H9 (cell line): ENCODE data around the gene KLF6. TPM values are rescaled to one million over a fixed set of nuclear protein-coding genes. Genes with fewer than 3 reads are reported as not detected.

Experiments used
- DNase-seq: peaks from one replicate; pipeline ENCODE4 v3.0.0-alpha.2; 2017
- H2AFZ ChIP-seq: one replicate; pipeline ENCODE4 v1.6.1; 2013; ENCODE audit warnings: mild to moderate bottlenecking, low read length, control low read depth, moderate library complexity
- H2AK5ac ChIP-seq: 2 replicates; pipeline ENCODE4 v1.6.1; 2013; ENCODE audit warnings: low read length, control low read depth, mixed read lengths; ENCODE audit not compliant: insufficient read length
- H2BK120ac ChIP-seq: one replicate; pipeline ENCODE4 v1.6.1; 2013; ENCODE audit warnings: low read depth, mild to moderate bottlenecking, low read length, control low read depth, inconsistent platforms; ENCODE audit not compliant: poor library complexity, severe bottlenecking
- H2BK12ac ChIP-seq: 2 replicates; pipeline ENCODE4 v1.6.1; 2013; ENCODE audit warnings: low read length, control low read depth, mixed read lengths, low read depth; ENCODE audit not compliant: insufficient read length
- H2BK15ac ChIP-seq: 2 replicates; pipeline ENCODE4 v1.6.1; 2013; ENCODE audit warnings: low read depth, low read length, control low read depth
- H2BK20ac ChIP-seq: one replicate; pipeline ENCODE4 v1.6.1; 2013; ENCODE audit warnings: low read depth, mild to moderate bottlenecking, low read length, control low read depth, inconsistent platforms; ENCODE audit not compliant: poor library complexity, severe bottlenecking
- H2BK5ac ChIP-seq: 2 replicates; pipeline ENCODE4 v1.6.1; 2013; ENCODE audit warnings: low read length, control low read depth, mixed read lengths; ENCODE audit not compliant: insufficient read length
- H3K14ac ChIP-seq: 2 replicates; pipeline ENCODE4 v1.6.1; 2013; ENCODE audit warnings: low read length, control low read depth; ENCODE audit not compliant: insufficient read depth
- H3K18ac ChIP-seq: 2 replicates; pipeline ENCODE4 v1.6.1; 2013; ENCODE audit warnings: low read depth, mild to moderate bottlenecking, mixed read lengths, low read length, control low read depth; ENCODE audit not compliant: insufficient read length
- H3K23ac ChIP-seq: 2 replicates; pipeline ENCODE4 v1.6.1; 2013; ENCODE audit warnings: low read length, control low read depth, mixed read lengths, low read depth; ENCODE audit not compliant: insufficient read length
- H3K23me2 ChIP-seq: 2 replicates; pipeline ENCODE4 v1.6.1; 2013; ENCODE audit warnings: low read depth, mild to moderate bottlenecking, mixed read lengths, low read length, control low read depth; ENCODE audit not compliant: insufficient read length, poor library complexity, severe bottlenecking
- H3K27ac ChIP-seq: 2 replicates; pipeline ENCODE4 v1.5.1; 2013; ENCODE audit warnings: low read length, control low read depth, mixed read lengths, low read depth; ENCODE audit not compliant: insufficient read length
- H3K27me3 ChIP-seq: 2 replicates; pipeline ENCODE4 v1.6.1; 2013; ENCODE audit warnings: low read length, control low read depth, inconsistent platforms; ENCODE audit not compliant: insufficient read depth
- H3K4ac ChIP-seq: 2 replicates; pipeline ENCODE4 v1.6.1; 2013; ENCODE audit warnings: low read depth, mild to moderate bottlenecking, control low read depth, inconsistent platforms, low read length, moderate library complexity
- H3K4me1 ChIP-seq: 2 replicates; pipeline ENCODE4 v1.6.1; 2013; ENCODE audit warnings: low read length, control low read depth, inconsistent platforms; ENCODE audit not compliant: insufficient read depth
- H3K4me2 ChIP-seq: 2 replicates; pipeline ENCODE4 v1.6.1; 2013; ENCODE audit warnings: low read length, control low read depth, mixed read lengths; ENCODE audit not compliant: insufficient read length, insufficient read depth
- H3K56ac ChIP-seq: 2 replicates; pipeline ENCODE4 v1.6.1; 2013; ENCODE audit warnings: low read depth, mild to moderate bottlenecking, mixed read lengths, low read length, control low read depth; ENCODE audit not compliant: insufficient read length
- H3K79me1 ChIP-seq: 2 replicates; pipeline ENCODE4 v1.6.1; 2013; ENCODE audit warnings: low read depth, mild to moderate bottlenecking, moderate library complexity, low read length, control low read depth, inconsistent platforms; ENCODE audit not compliant: insufficient read depth, poor library complexity, severe bottlenecking
- H3K79me2 ChIP-seq: 2 replicates; pipeline ENCODE4 v1.6.1; 2013; ENCODE audit warnings: low read length, control low read depth, inconsistent platforms; ENCODE audit not compliant: insufficient read depth
- H3K9ac ChIP-seq: 2 replicates; pipeline ENCODE4 v1.6.1; 2013; ENCODE audit warnings: low read length, control low read depth, mixed read lengths; ENCODE audit not compliant: insufficient read length; ENCODE audit errors: extremely low read depth
- H3K9me3 ChIP-seq: one replicate; pipeline ENCODE4 v1.6.1; 2013; ENCODE audit warnings: low read depth, low read length, inconsistent platforms; ENCODE audit not compliant: control insufficient read depth
- H3T11ph ChIP-seq: one replicate; pipeline ENCODE4 v1.6.1; 2013; ENCODE audit warnings: mild to moderate bottlenecking, low read length, control low read depth, inconsistent platforms
- H4K20me1 ChIP-seq: one replicate; pipeline ENCODE4 v1.6.1; 2013; ENCODE audit not compliant: control insufficient read depth, insufficient read length, insufficient read depth
- H4K5ac ChIP-seq: 2 replicates; pipeline ENCODE4 v1.6.1; 2013; ENCODE audit warnings: low read depth, mild to moderate bottlenecking, mixed read lengths, low read length, control low read depth; ENCODE audit not compliant: insufficient read length
- H4K8ac ChIP-seq: replicated peaks from 2 replicates; pipeline ENCODE4 v1.6.1; 2013; ENCODE audit warnings: low read length, control low read depth, mixed read lengths, low read depth; ENCODE audit not compliant: insufficient read length
- H4K91ac ChIP-seq: 2 replicates; pipeline ENCODE4 v1.6.1; 2013; ENCODE audit warnings: low read depth, mild to moderate bottlenecking, moderate library complexity, mixed read lengths, low read length, control low read depth; ENCODE audit not compliant: insufficient read length
- H3K27ac Mint-ChIP-seq, 3 experiments: 2 replicates in 2 of 3; 3 replicates in 1 of 3; pipeline ENCODE4 v1.8.0; 2020 to 2021; ENCODE audit warnings: mixed read lengths in 3 of 3, mild to moderate bottlenecking in 1 of 3, moderate library complexity in 1 of 3
- H3K27me3 Mint-ChIP-seq: 2 replicates; pipeline ENCODE4 v1.8.0; 2021; ENCODE audit warnings: low read depth, mild to moderate bottlenecking, moderate library complexity, mixed read lengths
- H3K36me3 Mint-ChIP-seq, 3 experiments: 2 replicates in 2 of 3; 3 replicates in 1 of 3; pipeline ENCODE4 v1.8.0; 2020 to 2021; ENCODE audit warnings: low read depth in 3 of 3, mixed read lengths in 3 of 3; ENCODE audit not compliant: insufficient read depth in 1 of 3
- H3K4me1 Mint-ChIP-seq, 2 experiments: 2 replicates each; pipeline ENCODE4 v1.8.0; 2020; ENCODE audit warnings: mixed read lengths in 2 of 2
- H3K4me3 Mint-ChIP-seq, 2 experiments: 2 replicates in 1 of 2; 3 replicates in 1 of 2; pipeline ENCODE4 v1.8.0; 2020 to 2021; ENCODE audit warnings: mild to moderate bottlenecking in 2 of 2, mixed read lengths in 2 of 2, moderate library complexity in 1 of 2
- H3K9me3 Mint-ChIP-seq, 2 experiments: 2 replicates in 1 of 2; 3 replicates in 1 of 2; pipeline ENCODE4 v1.8.0; 2020; ENCODE audit warnings: mild to moderate bottlenecking in 2 of 2, mixed read lengths in 2 of 2, moderate library complexity in 1 of 2
- WGBS: extraction: QIAGEN DNeasy Blood & Tissue Kit; methylation state at CpG from one replicate; pipeline ENCODE4 v1.1.7; 2013; ENCODE audit warnings: missing lambda C conversion rate, low lambda C conversion rate, mixed read lengths; ENCODE audit not compliant: insufficient read length; ENCODE audit errors: extremely low coverage; 5-methylcytosine and 5-hydroxymethylcytosine counted together
- total RNA-seq: library from RNA; stranded (reverse); gene quantifications from 2 replicates; pipeline ENCODE4 v1.2.1, GENCODE V29; 2021
- TF ChIP-seq, protein P1 (sequence below): fragments of 200-600 bp; sonication (generic); conservative IDR thresholded peaks from 3 replicates; pipeline ENCODE4 v1.8.0; 2021; ENCODE audit warnings: antibody characterized with exemption, mild to moderate bottlenecking

KLF6 gene
- total RNA-seq, 1 experiment from 2014 or later: 19.3 TPM

DNA sequence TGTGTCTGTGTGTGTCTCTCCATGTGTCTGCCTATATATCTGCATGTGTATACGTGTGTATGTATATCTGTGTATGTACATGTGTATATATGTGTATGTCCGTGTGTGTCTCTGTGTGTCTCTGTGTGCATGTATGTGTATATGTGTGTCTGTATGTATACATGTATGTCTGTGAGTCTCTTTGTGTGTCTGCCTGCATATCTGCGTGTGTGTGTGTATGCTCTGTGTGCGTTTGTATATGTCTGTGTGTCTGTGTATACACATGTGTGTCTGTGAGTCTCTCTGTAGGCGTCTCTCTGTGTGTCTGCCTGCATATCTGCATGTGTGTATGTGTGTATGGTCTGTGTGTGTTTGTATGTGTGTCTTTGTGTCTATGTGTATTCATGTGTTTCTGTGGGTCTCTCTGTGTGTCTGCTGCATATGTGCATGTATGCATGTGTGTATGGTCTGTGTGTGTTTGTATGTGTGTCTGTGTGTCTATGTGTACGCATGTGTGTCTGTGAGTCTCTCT, 23.7 kb upstream of the KLF6 start:
- Histone ChIP-seq H3T11ph (no peak overlapping the region), H3K79me2 (no peaks in the 10 kb centered on the region), H3K9me3 (no peaks in the 10 kb centered on the region), H3K27ac (no peak overlapping the region), H2BK120ac (no peak overlapping the region), H4K5ac (no peak overlapping the region), H3K4me1 (no peaks in the 10 kb centered on the region), H2BK5ac (no peak overlapping the region), H2BK12ac (no peak overlapping the region), H3K4me2 (no peak overlapping the region), H2BK15ac (no peak overlapping the region), H4K8ac (no peak overlapping the region), H2AFZ (no peak overlapping the region), H4K91ac (no peak overlapping the region), H3K23ac (no peak overlapping the region), H3K56ac (no peak overlapping the region), H2BK20ac (no peak overlapping the region), H3K27me3 (no peaks in the 10 kb centered on the region), H3K9ac (no peak overlapping the region), H3K14ac (no peak overlapping the region), H4K20me1 (no peaks in the 10 kb centered on the region), H3K23me2 (no peaks in the 10 kb centered on the region), H3K4ac (no peak overlapping the region), H3K79me1 (no peaks in the 10 kb centered on the region), H2AK5ac (no peak overlapping the region), H3K18ac (no peak overlapping the region)
- DNase-seq: no peak
- TF ChIP-seq, protein P1, sequence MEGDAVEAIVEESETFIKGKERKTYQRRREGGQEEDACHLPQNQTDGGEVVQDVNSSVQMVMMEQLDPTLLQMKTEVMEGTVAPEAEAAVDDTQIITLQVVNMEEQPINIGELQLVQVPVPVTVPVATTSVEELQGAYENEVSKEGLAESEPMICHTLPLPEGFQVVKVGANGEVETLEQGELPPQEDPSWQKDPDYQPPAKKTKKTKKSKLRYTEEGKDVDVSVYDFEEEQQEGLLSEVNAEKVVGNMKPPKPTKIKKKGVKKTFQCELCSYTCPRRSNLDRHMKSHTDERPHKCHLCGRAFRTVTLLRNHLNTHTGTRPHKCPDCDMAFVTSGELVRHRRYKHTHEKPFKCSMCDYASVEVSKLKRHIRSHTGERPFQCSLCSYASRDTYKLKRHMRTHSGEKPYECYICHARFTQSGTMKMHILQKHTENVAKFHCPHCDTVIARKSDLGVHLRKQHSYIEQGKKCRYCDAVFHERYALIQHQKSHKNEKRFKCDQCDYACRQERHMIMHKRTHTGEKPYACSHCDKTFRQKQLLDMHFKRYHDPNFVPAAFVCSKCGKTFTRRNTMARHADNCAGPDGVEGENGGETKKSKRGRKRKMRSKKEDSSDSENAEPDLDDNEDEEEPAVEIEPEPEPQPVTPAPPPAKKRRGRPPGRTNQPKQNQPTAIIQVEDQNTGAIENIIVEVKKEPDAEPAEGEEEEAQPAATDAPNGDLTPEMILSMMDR: no peak
- H3K9me3 Mint-ChIP-seq: no peaks in the 10 kb centered on the region
- no peaks in the 10 kb centered on the region for H3K27me3 Mint-ChIP-seq
- H3K27ac Mint-ChIP-seq: no peak overlapping the region; a peak in 1 of 7 replicates
- H3K4me1 Mint-ChIP-seq: peaks cover 24 to 28% of the 10 kb centered on the region in 2 experiments
- H3K36me3 Mint-ChIP-seq: no peaks in the 10 kb centered on the region
- no CpG with 5 or more reads among the region's 6 CpGs for WGBS
- H3K4me3 Mint-ChIP-seq: no peak overlapping the region
